Ovary (tissue), 9 donors: ENCODE results near the gene DUSP16. TPM values are rescaled to one million over a fixed set of nuclear protein-coding genes. Genes with fewer than 3 reads are reported as not detected.

Experiments
- DNase-seq, 5 donors: peaks; one replicate each; pipeline ENCODE4 v3.0.0-alpha.2; 2019 to 2020
- H3K27ac ChIP-seq, 2 donors: fragments of 200-600 bp; one replicate each; pipeline versions ENCODE4 v1.5.1 to v1.8.0; 2019 to 2022
- H3K27me3 ChIP-seq: fragments of 200-600 bp; one replicate; pipeline ENCODE4 v1.8.0; 2022
- H3K36me3 ChIP-seq: fragments of 200-600 bp; sonication (generic); one replicate; pipeline ENCODE4 v1.5.1; 2019
- H3K4me1 ChIP-seq: one replicate; pipeline ENCODE4 v1.8.1; 2013; ENCODE audit warnings: mild to moderate bottlenecking, moderate library complexity; ENCODE audit not compliant: insufficient read depth
- H3K4me3 ChIP-seq: fragments of 200-600 bp; sonication (generic); one replicate; pipeline ENCODE4 v1.5.1; 2017
- H3K9me3 ChIP-seq, 2 donors: fragments of 200-600 bp in 1 of 2; sonication (generic) in 1 of 2; one replicate each; pipeline versions ENCODE4 v1.5.1 to v1.8.1; 2013 to 2019; ENCODE audit warnings: mild to moderate bottlenecking in 1 of 2, moderate library complexity in 1 of 2
- CTCF ChIP-seq, 3 donors: fragments of 450-650 bp in 2 of 3; fragments of 200-600 bp in 1 of 3; IDR thresholded peaks; one replicate each; pipeline versions ENCODE4 v1.5.1 to v1.8.0; 2016 to 2022; ENCODE audit warnings: antibody characterized with exemption in 3 of 3, mild to moderate bottlenecking in 1 of 3
- EP300 ChIP-seq: sonication (generic); formaldehyde crosslinking; IDR thresholded peaks from one replicate; pipeline ENCODE4 v1.6.1; 2017; ENCODE audit warnings: antibody characterized with exemption
- POLR2A ChIP-seq: fragments of 450-650 bp; IDR thresholded peaks from one replicate; pipeline ENCODE4 v1.6.1; 2017; ENCODE audit warnings: antibody characterized with exemption, mild to moderate bottlenecking, moderate library complexity
- WGBS, 3 donors: extraction: QIAGEN DNeasy Blood & Tissue Kit in 1 of 3; methylation state at CpG; one replicate each; pipeline versions ENCODE4 v1.1.5 to v1.1.7; 2013 to 2017; 5-methylcytosine and 5-hydroxymethylcytosine counted together
- intact Hi-C, 4 donors: fragments of 100-400 bp; cut with DNase I; formaldehyde crosslinking; loops; one replicate each; pipeline versions ENCODE4 v1.11.0 to v1.15.1; 2022 to 2023
- polyA plus RNA-seq, 2 donors: library from polyadenylated mRNA; stranded (reverse); fragments of 200-250 nt in 1 of 2; fragments of 350-450 nt in 1 of 2; fragmentation: Illumina TruSeq in 1 of 2; extraction: RNeasy Lipid Tissue Mini Kit (QIAGEN cat#74804) in 1 of 2; gene quantifications; one replicate each; pipeline ENCODE4 v1.2.3, GENCODE V29; 2013 to 2014
- total RNA-seq, 7 donors: library from RNA; depleted of rRNA in 2 of 7; stranded (reverse); fragments of >200 nt in 2 of 7; fragmentation: NEBNext Ultra II Directional in 3 of 7; extraction: Animal tissue kit (Norgen Biotek cat#: 25700) in 3 of 7; gene quantifications; one replicate each; pipeline versions ENCODE4 v1.1.0 to v1.2.4, GENCODE V29; 2016 to 2023
- donor health status: DM: no; HTN: no; CAD: no; lungs with moderate emphysema.
- donor health status: DM: no; HTN: no; CAD: no.
- donor health status: Bipolar disorder and iron deficiency.
- donor health status: DM: yes; HTN: yes; CAD: no.
- donor health status: DM: no; HTN: no; CAD: no.
- donor health status: DM: yes; HTN: yes; CAD: no.

DUSP16 gene
- total and polyA plus RNA-seq, 9 donors: 12.5 to 54.0 (median 27.3) TPM

GRCh38 chr12:12481631-12482030 lies 81.0 kb downstream of the DUSP16 start:
- WGBS, 3 donors: 69 to 80% (median 75%) methylated on average over 2 of the region's 2 CpGs
- Histone ChIP-seq H3K4me1 (no peaks in the 10 kb centered on the region), H3K27ac (no peak overlapping the region), H3K9me3 (no peaks in the 10 kb centered on the region), H3K36me3 (no peaks in the 10 kb centered on the region), H3K27me3 (no peaks in the 10 kb centered on the region), H3K4me3 (no peak overlapping the region)
- intact Hi-C loops: no loop called here
- TF ChIP-seq CTCF (IDR thresholded peaks at IDR 0.05): no peak
- DNase-seq: no peak

GRCh38 chr12:12480074-12480473 lies 82.6 kb downstream of the DUSP16 start:
- WGBS, 3 donors: 99% methylated on average over 5 of the region's 5 CpGs
- H3K27me3 ChIP-seq: no peaks in the 10 kb centered on the region
- H3K36me3 ChIP-seq: no peaks in the 10 kb centered on the region

GRCh38 chr12:12477532-12477890 lies 85.2 kb downstream of the DUSP16 start:
- intact Hi-C loops: no loop called here
- 93 to 99% (median 98%) methylated on average over 14 of the region's 14 CpGs for WGBS, 3 donors
- Histone ChIP-seq H3K27ac (no peak overlapping the region), H3K36me3 (no peaks in the 10 kb centered on the region), H3K9me3 (no peaks in the 10 kb centered on the region), H3K27me3 (no peaks in the 10 kb centered on the region), H3K4me1 (no peaks in the 10 kb centered on the region), H3K4me3 (no peak overlapping the region)
- DNase-seq: no peak
- no peak for TF ChIP-seq CTCF (IDR thresholded peaks at IDR 0.05)
- TF ChIP-seq EP300: no peak
- TF ChIP-seq POLR2A: no peak

More at GRCh38 chr12:12480074-12480473, 82.6 kb downstream of the DUSP16 start:
- intact Hi-C loops: no loop called here
- Histone ChIP-seq H3K27ac (no peak overlapping the region), H3K9me3 (no peaks in the 10 kb centered on the region), H3K4me1 (no peaks in the 10 kb centered on the region), H3K4me3 (no peak overlapping the region)
- DNase-seq: no peak
- TF ChIP-seq EP300 (no peak), POLR2A (no peak), CTCF (IDR thresholded peaks at IDR 0.05) (no peak)

GRCh38 chr12:12476857-12477531 lies 85.7 kb downstream of the DUSP16 start:
- no peaks in the 10 kb centered on the region for H3K36me3 ChIP-seq
- TF ChIP-seq EP300: no peak
- TF ChIP-seq CTCF (IDR thresholded peaks at IDR 0.05): no peak
- no peak for TF ChIP-seq POLR2A
- WGBS, 3 donors: 91 to 95% (median 92%) methylated on average over 21 of the region's 21 CpGs
- no peak for DNase-seq
- H3K9me3 ChIP-seq: no peaks in the 10 kb centered on the region
- H3K27me3 ChIP-seq: no peaks in the 10 kb centered on the region
- intact Hi-C loops: no loop called here
- H3K27ac ChIP-seq: no peak overlapping the region
- no peaks in the 10 kb centered on the region for H3K4me1 ChIP-seq
- no peak overlapping the region for H3K4me3 ChIP-seq
